DOHH2 (cell line): Measurements from ENCODE around the gene MYBPC1.

ENCODE experiments used
- H3F3A ChIP-seq: fragments of 200-600 bp; sonication (generic), shearing (Covaris generic); 2 replicates; pipeline ENCODE4 v1.6.0; 2016; ENCODE audit warnings: antibody characterized with exemption, mild to moderate bottlenecking; ENCODE audit not compliant: control insufficient read depth, insufficient read depth
- H3K27ac ChIP-seq: fragments of 200-600 bp; sonication (generic); 2 replicates; pipeline ENCODE4 v1.5.1; 2014; ENCODE audit warnings: low read depth, mild to moderate bottlenecking, low read length, moderate library complexity
- H3K27me3 ChIP-seq: fragments of 200-600 bp; sonication (generic); 2 replicates; pipeline ENCODE4 v1.6.1; 2014; ENCODE audit warnings: mild to moderate bottlenecking, low read length, mixed read lengths; ENCODE audit not compliant: control insufficient read depth
- H3K36me3 ChIP-seq: fragments of 200-600 bp; sonication (generic); 2 replicates; pipeline ENCODE4 v1.6.1; 2014; ENCODE audit warnings: mild to moderate bottlenecking, low read length, moderate library complexity, mixed read lengths; ENCODE audit not compliant: control insufficient read depth
- H3K4me1 ChIP-seq: fragments of 200-600 bp; sonication (generic); 2 replicates; pipeline ENCODE4 v1.6.1; 2014; ENCODE audit warnings: mild to moderate bottlenecking, low read length, mixed read lengths; ENCODE audit not compliant: control insufficient read depth
- H3K4me2 ChIP-seq: fragments of 200-600 bp; sonication (generic); 2 replicates; pipeline ENCODE4 v1.6.0; 2014; ENCODE audit warnings: mild to moderate bottlenecking, low read length, moderate library complexity
- H3K4me3 ChIP-seq: fragments of 200-600 bp; sonication (generic); 2 replicates; pipeline ENCODE4 v1.5.1; 2014; ENCODE audit warnings: mild to moderate bottlenecking, low read length, mixed read lengths
- H3K79me2 ChIP-seq: fragments of 200-600 bp; sonication (generic); 2 replicates; pipeline ENCODE4 v1.6.1; 2014; ENCODE audit warnings: mild to moderate bottlenecking, low read length, mixed read lengths; ENCODE audit not compliant: control insufficient read depth
- H3K9me2 ChIP-seq: fragments of 200-600 bp; sonication (generic); replicated peaks from 2 replicates; pipeline ENCODE4 v1.6.1; 2014; ENCODE audit warnings: mild to moderate bottlenecking, low read length, mixed read lengths; ENCODE audit not compliant: control insufficient read depth
- H3K9me3 ChIP-seq: fragments of 200-600 bp; sonication (generic); 2 replicates; pipeline ENCODE4 v1.6.1; 2014; ENCODE audit warnings: antibody characterized with exemption, low read length, mixed read lengths; ENCODE audit not compliant: control insufficient read depth, insufficient read depth
- H4K20me1 ChIP-seq: fragments of 200-600 bp; sonication (generic); 2 replicates; pipeline ENCODE4 v1.6.0; 2014; ENCODE audit warnings: low read depth, mild to moderate bottlenecking, antibody characterized with exemption, low read length, moderate library complexity; ENCODE audit not compliant: control insufficient read depth, insufficient read depth
- CTCF ChIP-seq: fragments of 200-600 bp; sonication (generic); IDR thresholded peaks from one replicate; pipeline ENCODE4 v1.5.1; 2014; ENCODE audit warnings: antibody characterized with exemption, mild to moderate bottlenecking, low read depth, low read length; ENCODE audit not compliant: poor library complexity, severe bottlenecking
- EZH2phosphoT487 ChIP-seq: fragments of 200-600 bp; sonication (generic); IDR thresholded peaks from 2 replicates; pipeline ENCODE4 v1.6.1; 2017; ENCODE audit warnings: borderline replicate concordance, mild to moderate bottlenecking, antibody characterized with exemption, low read length, moderate library complexity, mixed read lengths

The MYBPC1 gene

GRCh38 chr12:101619026-101619786 lies 24.4 kb downstream of the MYBPC1 start:
- no peak overlapping the region for H3K27ac ChIP-seq
- H3K79me2 ChIP-seq = no peaks in the 10 kb centered on the region
- H4K20me1 ChIP-seq = no peaks in the 10 kb centered on the region
- H3F3A ChIP-seq = no peaks in the 10 kb centered on the region
- H3K4me2 ChIP-seq = no peak overlapping the region
- TF ChIP-seq CTCF (no peak), EZH2phosphoT487 (no peak)
- H3K4me3 ChIP-seq = no peak overlapping the region
- no peaks in the 10 kb centered on the region for H3K9me2 ChIP-seq
- H3K9me3 ChIP-seq = no peaks in the 10 kb centered on the region
- peaks cover 11% of the 10 kb centered on the region for H3K4me1 ChIP-seq
- H3K27me3 ChIP-seq = peaks cover 9% of the 10 kb centered on the region; the same call in 1 of the 2 replicates
- H3K36me3 ChIP-seq = no peaks in the 10 kb centered on the region

GRCh38 chr12:101619858-101620761 lies 25.3 kb downstream of the MYBPC1 start:
- H3K27ac ChIP-seq = no peak overlapping the region
- no peak overlapping the region for H3K4me2 ChIP-seq
- H3K9me3 ChIP-seq = no peaks in the 10 kb centered on the region
- no peaks in the 10 kb centered on the region for H4K20me1 ChIP-seq
- H3K4me3 ChIP-seq = no peak overlapping the region
- no peaks in the 10 kb centered on the region for H3F3A ChIP-seq
- H3K9me2 ChIP-seq = no peaks in the 10 kb centered on the region
- H3K27me3 ChIP-seq = peaks cover 9% of the 10 kb centered on the region; the same call in 1 of the 2 replicates
- no peaks in the 10 kb centered on the region for H3K36me3 ChIP-seq
- no peaks in the 10 kb centered on the region for H3K79me2 ChIP-seq
- TF ChIP-seq CTCF (no peak), EZH2phosphoT487 (no peak)
- H3K4me1 ChIP-seq = peaks cover 11% of the 10 kb centered on the region

- TF ChIP-seq CTCF = no peak
- no peak for TF ChIP-seq EZH2phosphoT487
- Histone ChIP-seq H3K9me3 (no peaks in the 10 kb centered on the region), H3K79me2 (no peaks in the 10 kb centered on the region), H3F3A (no peaks in the 10 kb centered on the region), H3K4me1 (peaks cover 11% of the 10 kb centered on the region), H3K4me3 (no peak overlapping the region), H3K27ac (no peak overlapping the region), H3K9me2 (no peaks in the 10 kb centered on the region), H3K36me3 (no peaks in the 10 kb centered on the region), H4K20me1 (no peaks in the 10 kb centered on the region), H3K27me3 (peaks cover 9% of the 10 kb centered on the region; the same call in 1 of the 2 replicates), H3K4me2 (no peak overlapping the region)
Observed at GRCh38 chr12:101620762-101621133, 26.0 kb downstream of the MYBPC1 start.
